ENCODE measurements around the gene CMSS1. TPM values are rescaled to one million over a fixed set of nuclear protein-coding genes. Genes with fewer than 3 reads are reported as not detected.

Gene CMSS1
- total and polyA plus RNA-seq, 2 of the 13 experiments (the other 11 are each of a cell fraction or from before 2014, with no cell fraction given): 6.4 to 48.7 TPM

DNA sequence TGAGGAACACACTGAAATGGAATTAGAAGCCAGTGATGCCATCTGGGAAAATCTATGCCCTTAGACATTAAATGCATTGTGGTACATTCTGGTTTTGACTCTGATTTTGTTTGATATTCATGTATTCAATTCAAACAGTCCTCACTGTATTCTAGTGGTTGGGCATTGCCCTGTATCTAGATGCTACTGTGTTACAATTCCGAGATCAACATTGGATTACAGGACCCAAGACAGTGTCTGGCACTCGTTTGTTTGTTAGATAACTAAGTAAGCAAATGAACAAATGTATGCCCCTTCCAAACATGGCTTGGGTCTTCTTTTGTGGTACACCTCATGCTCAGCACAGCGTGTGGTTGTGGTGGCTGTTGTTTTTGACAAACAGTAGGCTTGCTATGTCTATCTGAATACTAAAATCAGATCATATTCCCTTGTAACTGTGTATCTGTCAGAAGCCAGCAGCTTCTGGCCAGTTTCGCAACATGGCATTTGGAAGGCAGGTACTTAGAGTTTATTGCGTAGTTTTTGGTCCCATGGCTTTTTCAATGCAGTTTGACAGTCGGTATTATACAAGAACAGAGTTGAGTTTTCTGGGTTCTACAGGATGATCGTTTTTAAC lies 290.9 kb downstream of the CMSS1 start:
- in situ Hi-C loops (cut with HindIII; ENCODE audit: extremely low pct_ligation_motif_present, low pct_unique_long_range_greater_than_20kb) (no loop called here), intact Hi-C loops (cut with micrococcal nuclease; ENCODE audit: unreplicated experiment) (no loop called here)
- no peak overlapping the region for H3K4me3 ChIP-seq (replicated peaks in 1 of 3; ENCODE audit: insufficient read depth in 1 of 3, low read depth in 2 of 3, low read length in 3 of 3)
- BruUV-seq (replicated peaks): no TSS peak
- H3K9me3 ChIP-seq (ENCODE audit: low read length): no peaks in the 10 kb centered on the region
- H3K79me2 ChIP-seq (ENCODE audit: insufficient read depth, low read length): no peaks in the 10 kb centered on the region
- no peaks in the 10 kb centered on the region for H3K36me3 ChIP-seq (replicated peaks in 1 of 2; ENCODE audit: control insufficient read depth in 1 of 2, insufficient read depth in 2 of 2, low read length in 2 of 2)
- WGBS (ENCODE audit: low lambda C conversion rate): 74% methylated on average over 7 of the region's 7 CpGs
- no peak overlapping the region for H3K9ac ChIP-seq (ENCODE audit: insufficient read depth, low read depth, low read length)
- H4K20me1 ChIP-seq (ENCODE audit: insufficient read depth, low read length): no peaks in the 10 kb centered on the region
- peaks cover 49% of the 10 kb centered on the region for H3K4me1 ChIP-seq (ENCODE audit: insufficient read depth, low read length)
- ATAC-seq (no peak), DNase-seq (ENCODE audit: low spot score) (peak; percentile 18), FAIRE-seq (no peak)
- H2AFZ ChIP-seq (ENCODE audit: low read length): no peak overlapping the region
- ChIA-PET CTCF (ENCODE audit: low intra/inter-chr PET ratio, low total read pairs) (no interaction called here), POLR2A (no interaction called here)
- TF ChIP-seq CEBPG (CRISPR knock-in tag; IDR thresholded peaks at IDR 0.05) (peak; percentile 85), CEBPB (IDR thresholded peaks at IDR 0.05; ENCODE audit: borderline replicate concordance, low read depth, low read length) (peak; percentile 90), PCBP2 (optimal IDR thresholded peaks at IDR 0.05; ENCODE audit: low read depth, low read length, poor library complexity, severe bottlenecking) (no peak)
- H3K27ac ChIP-seq (ENCODE audit: extremely low read length, insufficient read depth, low read length): no peak overlapping the region
- H3K27me3 ChIP-seq (ENCODE audit: control insufficient read depth in 1 of 2, insufficient read depth in 2 of 2, low read length in 2 of 2): no peaks in the 10 kb centered on the region
- no peak overlapping the region for H3K4me2 ChIP-seq (ENCODE audit: low read depth, low read length)

DNA sequence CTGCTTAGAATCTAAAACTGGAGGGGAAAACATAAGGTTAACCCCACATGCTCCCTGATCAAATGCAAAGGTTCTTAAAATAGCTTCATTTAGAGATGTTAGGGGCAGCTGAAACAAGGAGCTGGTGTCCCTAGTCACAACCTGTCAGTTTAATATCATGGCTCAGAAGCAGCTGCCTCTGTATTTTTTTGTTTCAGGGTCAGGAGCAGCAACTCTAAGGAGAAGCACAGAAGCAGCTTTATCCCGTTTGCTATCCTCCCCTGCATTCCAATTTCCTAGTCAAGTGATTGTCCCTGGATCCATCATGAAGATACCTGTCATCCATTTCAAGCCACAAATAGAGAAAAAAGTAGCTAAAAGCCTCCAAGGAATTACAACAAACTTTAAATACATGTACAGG lies 292.5 kb downstream of the CMSS1 start:
- Histone ChIP-seq H3K4me2 (ENCODE audit: low read depth, low read length) (no peak overlapping the region), H3K4me3 (replicated peaks in 1 of 3; ENCODE audit: insufficient read depth in 1 of 3, low read depth in 2 of 3, low read length in 3 of 3) (no peak overlapping the region), H3K27ac (ENCODE audit: extremely low read length, insufficient read depth, low read length) (no peak overlapping the region), H4K20me1 (ENCODE audit: insufficient read depth, low read length) (no peaks in the 10 kb centered on the region), H2AFZ (ENCODE audit: low read length) (no peak overlapping the region), H3K9me3 (ENCODE audit: low read length) (no peaks in the 10 kb centered on the region), H3K9ac (ENCODE audit: insufficient read depth, low read depth, low read length) (no peak overlapping the region), H3K79me2 (ENCODE audit: insufficient read depth, low read length) (no peaks in the 10 kb centered on the region), H3K36me3 (replicated peaks in 1 of 2; ENCODE audit: control insufficient read depth in 1 of 2, insufficient read depth in 2 of 2, low read length in 2 of 2) (no peaks in the 10 kb centered on the region), H3K4me1 (ENCODE audit: insufficient read depth, low read length) (peaks cover 45% of the 10 kb centered on the region), H3K27me3 (ENCODE audit: control insufficient read depth in 1 of 2, insufficient read depth in 2 of 2, low read length in 2 of 2) (no peaks in the 10 kb centered on the region)
- ATAC-seq (no peak), DNase-seq (ENCODE audit: low spot score) (no peak), FAIRE-seq (no peak)
- POLR2A ChIA-PET: interaction anchor here (0.6 kb wide), 1 partner anchor 15 kb away, joined by 3 read pairs; no protein-coding TSS in a partner anchor
- TF ChIP-seq ZMYM3 (CRISPR knock-in tag; IDR thresholded peaks at IDR 0.05) (no peak), POLR2AphosphoS5 (IDR thresholded peaks at IDR 0.05; ENCODE audit: low read depth, low read length) (no peak), ELF4 (CRISPR knock-in tag; IDR thresholded peaks at IDR 0.05; ENCODE audit: borderline replicate concordance) (no peak), ADNP (CRISPR knock-in tag; IDR thresholded peaks at IDR 0.05) (no peak), POLR2G (IDR thresholded peaks at IDR 0.05; ENCODE audit: low read depth, low read length) (no peak), JUND (CRISPR knock-in tag; IDR thresholded peaks at IDR 0.05) (no peak), POLR2A (IDR thresholded peaks at IDR 0.05; ENCODE audit: insufficient read depth in 1 of 2, low read depth in 2 of 2, low read length in 2 of 2) (no peak)
- TF ChIP-seq, protein P1, sequence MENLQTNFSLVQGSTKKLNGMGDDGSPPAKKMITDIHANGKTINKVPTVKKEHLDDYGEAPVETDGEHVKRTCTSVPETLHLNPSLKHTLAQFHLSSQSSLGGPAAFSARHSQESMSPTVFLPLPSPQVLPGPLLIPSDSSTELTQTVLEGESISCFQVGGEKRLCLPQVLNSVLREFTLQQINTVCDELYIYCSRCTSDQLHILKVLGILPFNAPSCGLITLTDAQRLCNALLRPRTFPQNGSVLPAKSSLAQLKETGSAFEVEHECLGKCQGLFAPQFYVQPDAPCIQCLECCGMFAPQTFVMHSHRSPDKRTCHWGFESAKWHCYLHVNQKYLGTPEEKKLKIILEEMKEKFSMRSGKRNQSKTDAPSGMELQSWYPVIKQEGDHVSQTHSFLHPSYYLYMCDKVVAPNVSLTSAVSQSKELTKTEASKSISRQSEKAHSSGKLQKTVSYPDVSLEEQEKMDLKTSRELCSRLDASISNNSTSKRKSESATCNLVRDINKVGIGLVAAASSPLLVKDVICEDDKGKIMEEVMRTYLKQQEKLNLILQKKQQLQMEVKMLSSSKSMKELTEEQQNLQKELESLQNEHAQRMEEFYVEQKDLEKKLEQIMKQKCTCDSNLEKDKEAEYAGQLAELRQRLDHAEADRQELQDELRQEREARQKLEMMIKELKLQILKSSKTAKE (CRISPR knock-in tag; IDR thresholded peaks at IDR 0.05; ENCODE audit: borderline replicate concordance): no peak
- no TSS peak for BruUV-seq (replicated peaks)
- CTCF ChIA-PET (ENCODE audit: low intra/inter-chr PET ratio, low total read pairs): no interaction called here
- in situ Hi-C loops (cut with HindIII; ENCODE audit: extremely low pct_ligation_motif_present, low pct_unique_long_range_greater_than_20kb): no loop called here
- intact Hi-C loops (cut with micrococcal nuclease; ENCODE audit: unreplicated experiment): no loop called here
- WGBS (ENCODE audit: low lambda C conversion rate): 100% methylated on average over 1 of the region's 1 CpG

All from HepG2 (cell line).